ENCODE data around the gene GPC6. TPM values are rescaled to one million over a fixed set of nuclear protein-coding genes. Genes with fewer than 3 reads are reported as not detected.

GPC6 gene
- total and polyA plus RNA-seq, 9 of the 15 experiments (the other 6 are each of a cell fraction or from before 2014, with no cell fraction given), result under 0.01 to 0.20 (median 0.01) TPM; not detected in 4

DNA sequence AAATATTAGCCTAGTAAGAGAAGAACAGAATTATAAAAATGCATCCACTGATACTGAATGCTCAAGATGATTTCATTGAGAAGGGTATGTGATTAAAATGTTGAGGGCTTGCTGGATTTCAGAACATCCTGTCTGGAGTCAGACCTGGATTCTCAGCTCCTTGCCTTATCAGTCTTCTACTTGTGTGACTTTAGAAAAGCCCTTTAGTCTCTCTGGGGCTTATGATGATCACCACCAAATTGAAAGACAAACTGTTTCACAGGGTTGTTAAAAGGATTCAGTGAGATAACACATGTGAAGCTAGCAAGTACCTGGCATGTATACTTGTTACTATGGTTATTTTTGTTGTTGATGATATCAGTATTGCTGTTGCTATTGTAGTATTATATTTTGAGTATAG, 118.4 kb downstream of the GPC6 start:
- Histone ChIP-seq H3K27me3 (ENCODE audit: control insufficient read depth in 2 of 2, insufficient read depth in 2 of 2, low read length in 2 of 2) (peaks cover 0 to 2% of the 10 kb centered on the region in 2 experiments; a peak in 1 of 5 replicates), H3K36me3 (ENCODE audit: control insufficient read depth, insufficient read depth, low read length) (no peaks in the 10 kb centered on the region), H3K4me1 (replicated peaks in 1 of 2; ENCODE audit: control insufficient read depth in 2 of 2, insufficient read depth in 2 of 2, low read length in 2 of 2) (no peaks in the 10 kb centered on the region), H3K9me1 (ENCODE audit: control insufficient read depth, insufficient read depth, low read length) (no peaks in the 10 kb centered on the region), H3K4me2 (ENCODE audit: insufficient read depth, low read length) (no peak overlapping the region), H3K27ac (ENCODE audit: extremely low read depth, low read depth, low read length) (no peak overlapping the region), H3K9ac (ENCODE audit: insufficient read depth in 1 of 2, low read depth in 2 of 2, low read length in 2 of 2) (no peak overlapping the region), H3K9me3 (replicated peaks; ENCODE audit: control insufficient read depth, insufficient read depth, low read depth, low read length) (no peaks in the 10 kb centered on the region), H3K4me3 (no peak overlapping the region), H3K79me2 (ENCODE audit: control insufficient read depth, insufficient read depth, low read length) (no peaks in the 10 kb centered on the region), H2AFZ (ENCODE audit: low read depth, low read length) (no peak overlapping the region), H4K20me1 (replicated peaks; ENCODE audit: control insufficient read depth, insufficient read depth, low read length) (no peaks in the 10 kb centered on the region)
- POLR2A ChIA-PET, result interaction anchor here (1.6 to 2.0 kb wide), 3 partner anchors 8 to 12 kb away, joined by 5 read pairs; no protein-coding TSS in a partner anchor
- intact Hi-C loops (cut with micrococcal nuclease) (no loop called here), in situ Hi-C loops (cut with MboI) (no loop called here)
- no peak for DNase-seq (ENCODE audit: extremely low read depth in 1 of 4, low spot score in 3 of 4)
- TF ChIP-seq YBX1 (IDR thresholded peaks at IDR 0.05), result no peak
- no peak for TF ChIP-seq NEUROD1 (IDR thresholded peaks at IDR 0.05; ENCODE audit: borderline replicate concordance, low read depth, low read length, partially characterized antibody)
- no peak for TF ChIP-seq ZKSCAN1 (IDR thresholded peaks at IDR 0.05; ENCODE audit: low read depth, low read length)
- TF ChIP-seq ZNF75A (CRISPR knock-in tag; IDR thresholded peaks at IDR 0.05), result no peak
- TF ChIP-seq ETV1 (tag; conservative IDR thresholded peaks at IDR 0.05; ENCODE audit: low read depth), result no peak
- TF ChIP-seq PHB (CRISPR knock-in tag; IDR thresholded peaks at IDR 0.05), result no peak
- no peak for TF ChIP-seq CHCHD3 (CRISPR knock-in tag; IDR thresholded peaks at IDR 0.05)
- TF ChIP-seq HDAC8 (tag; IDR thresholded peaks at IDR 0.05), result no peak
- no peak for TF ChIP-seq TARDBP (IDR thresholded peaks at IDR 0.05)
- no peak for TF ChIP-seq SRSF7 (optimal IDR thresholded peaks at IDR 0.05; ENCODE audit: low read depth, low read length)
- TF ChIP-seq SMARCA5 (IDR thresholded peaks at IDR 0.05), result no peak
- no TSS peak for BruUV-seq (replicated peaks)
- no peak for ATAC-seq
- no peak for FAIRE-seq
- CTCF ChIA-PET (ENCODE audit: low intra/inter-chr PET ratio), result interaction anchor here (0.6 kb wide), 1 partner anchor 886 kb away, joined by 3 read pairs; no protein-coding TSS in a partner anchor
